Smooth muscle cell (in vitro differentiated cells): Measurements from ENCODE around the gene TAX1BP1. TPM values are rescaled to one million over a fixed set of nuclear protein-coding genes. Genes with fewer than 3 reads are reported as not detected.

Experiments used
- DNase-seq: peaks from one replicate; lab custom pipeline; 2025; ENCODE audit not compliant: unreplicated experiment; lab: John Stamatoyannopoulos, UW
- H2AFZ ChIP-seq: fragments of 200-600 bp; sonication (generic); 2 replicates; pipeline ENCODE4 v1.6.0; 2016; ENCODE audit warnings: antibody characterized with exemption, low read depth, mild to moderate bottlenecking
- H3F3A ChIP-seq: fragments of 200-600 bp; sonication (generic); 2 replicates; pipeline ENCODE4 v1.6.0; 2017; ENCODE audit warnings: antibody characterized with exemption, low read depth
- H3K27ac ChIP-seq: fragments of 200-600 bp; sonication (generic); 2 replicates; pipeline ENCODE4 v1.5.1; 2016; ENCODE audit warnings: low read depth, mild to moderate bottlenecking
- H3K27me3 ChIP-seq: fragments of 200-600 bp; sonication (generic); 2 replicates; pipeline ENCODE4 v1.6.1; 2016; ENCODE audit warnings: low read depth, mild to moderate bottlenecking
- H3K36me3 ChIP-seq: fragments of 200-600 bp; sonication (generic); 2 replicates; pipeline ENCODE4 v1.5.1; 2016; ENCODE audit warnings: low read depth
- H3K4me1 ChIP-seq: fragments of 200-600 bp; sonication (generic); 2 replicates; pipeline ENCODE4 v1.5.1; 2016; ENCODE audit warnings: low read depth
- H3K4me2 ChIP-seq: fragments of 200-600 bp; sonication (generic); 2 replicates; pipeline ENCODE4 v1.6.0; 2016; ENCODE audit warnings: mild to moderate bottlenecking
- H3K4me3 ChIP-seq: fragments of 200-600 bp; sonication (generic); 2 replicates; pipeline ENCODE4 v1.5.1; 2016; ENCODE audit warnings: mild to moderate bottlenecking
- H3K79me2 ChIP-seq: fragments of 200-600 bp; sonication (generic); 2 replicates; pipeline ENCODE4 v1.6.0; 2016; ENCODE audit warnings: low read depth, mild to moderate bottlenecking
- H3K9ac ChIP-seq: fragments of 200-600 bp; sonication (generic); 2 replicates; pipeline ENCODE4 v1.6.0; 2016; ENCODE audit warnings: low read depth
- H3K9me3 ChIP-seq: fragments of 200-600 bp; sonication (generic); replicated peaks from 2 replicates; pipeline ENCODE4 v1.5.1; 2016; ENCODE audit warnings: low read depth
- H4K20me1 ChIP-seq: fragments of 200-600 bp; sonication (generic); 2 replicates; pipeline ENCODE4 v1.6.0; 2016; ENCODE audit warnings: low read depth
- CTCF ChIP-seq: fragments of 200-600 bp; sonication (generic); IDR thresholded peaks from 2 replicates; pipeline ENCODE4 v1.5.1; 2017; ENCODE audit warnings: borderline replicate concordance, mild to moderate bottlenecking, antibody characterized with exemption; ENCODE audit not compliant: insufficient read depth, poor library complexity, severe bottlenecking
- WGBS: methylation state at CpG from one replicate; pipeline ENCODE4 v1.1.7; 2016; ENCODE audit warnings: low lambda C conversion rate; 5-methylcytosine and 5-hydroxymethylcytosine counted together
- polyA plus RNA-seq: library from polyadenylated mRNA; unstranded; fragments of >200 nt; fragmentation: Nextera tagmentation; extraction: Ambion mirVana; gene quantifications from 2 replicates; pipeline ENCODE4 v1.2.1, GENCODE V29; 2016
- total RNA-seq: library from RNA; depleted of rRNA; stranded (reverse); fragments of >200 nt; gene quantifications from 2 replicates; pipeline ENCODE4 v1.2.3, GENCODE V29; 2014

Gene TAX1BP1
- total and polyA plus RNA-seq, 2 experiments from 2014 or later, result 80.4 to 81.6 TPM

DNA sequence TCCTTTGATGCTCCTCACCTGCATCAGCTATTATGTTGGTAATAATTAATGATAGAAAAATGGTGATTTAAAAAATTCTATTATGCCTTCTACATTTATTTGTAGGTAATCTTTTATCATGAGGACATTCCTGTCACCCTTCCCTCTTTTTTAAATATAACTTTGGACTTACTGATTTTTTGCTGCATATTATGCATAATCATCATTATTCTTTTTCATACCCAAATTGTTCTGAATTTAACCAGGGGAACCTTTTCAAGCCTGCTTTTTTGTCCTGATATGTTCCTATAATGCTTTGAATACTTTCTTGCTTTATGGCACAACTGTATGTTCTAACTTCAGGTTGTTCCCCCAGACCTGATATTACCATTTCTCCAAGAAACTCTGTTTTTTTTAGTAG lies 48.5 kb downstream of the TAX1BP1 start:
- Histone ChIP-seq H3F3A (no peaks in the 10 kb centered on the region), H2AFZ (no peak overlapping the region)

GRCh38 chr7:27793780-27794179 lies 53.8 kb downstream of the TAX1BP1 start:
- WGBS, result 41% methylated on average over 1 of the region's 1 CpG
- Histone ChIP-seq H3K27ac (no peak overlapping the region), H3K9me3 (no peaks in the 10 kb centered on the region), H3K4me1 (no peaks in the 10 kb centered on the region), H3K4me2 (no peak overlapping the region), H3K36me3 (peaks cover 23% of the 10 kb centered on the region), H2AFZ (no peak overlapping the region), H3F3A (no peaks in the 10 kb centered on the region), H4K20me1 (peaks cover 5% of the 10 kb centered on the region), H3K27me3 (no peaks in the 10 kb centered on the region), H3K79me2 (peaks cover 29% of the 10 kb centered on the region), H3K4me3 (no peak overlapping the region), H3K9ac (no peak overlapping the region)
- no peak for TF ChIP-seq CTCF
- no peak for DNase-seq

More for the DNA sequence above, 48.5 kb downstream of the TAX1BP1 start:
- no peak for TF ChIP-seq CTCF
- H3K9me3 ChIP-seq, result no peaks in the 10 kb centered on the region
- peaks cover 14% of the 10 kb centered on the region for H3K36me3 ChIP-seq
- peaks cover 17% of the 10 kb centered on the region for H4K20me1 ChIP-seq
- no peak overlapping the region for H3K4me2 ChIP-seq
- H3K27ac ChIP-seq, result no peak overlapping the region
- no peak overlapping the region for H3K9ac ChIP-seq
- no peaks in the 10 kb centered on the region for H3K27me3 ChIP-seq
- H3K4me3 ChIP-seq, result no peak overlapping the region
- H3K79me2 ChIP-seq, result peaks cover 40% of the 10 kb centered on the region
- no peaks in the 10 kb centered on the region for H3K4me1 ChIP-seq
- DNase-seq, result no peak

GRCh38 chr7:27795977-27796376 lies 56.0 kb downstream of the TAX1BP1 start:
- H4K20me1 ChIP-seq, result peaks cover 11% of the 10 kb centered on the region
- no peak overlapping the region for H2AFZ ChIP-seq
- DNase-seq, result no peak
- H3K27ac ChIP-seq, result no peak overlapping the region
- peaks cover 17% of the 10 kb centered on the region for H3K79me2 ChIP-seq
- WGBS, result 90% methylated on average over 1 of the region's 1 CpG
- H3K36me3 ChIP-seq, result peaks cover 21% of the 10 kb centered on the region
- no peaks in the 10 kb centered on the region for H3K27me3 ChIP-seq
- H3K9me3 ChIP-seq, result no peaks in the 10 kb centered on the region
- H3K4me3 ChIP-seq, result no peak overlapping the region
- H3K9ac ChIP-seq, result no peak overlapping the region
- no peaks in the 10 kb centered on the region for H3F3A ChIP-seq
- no peak for TF ChIP-seq CTCF
- no peaks in the 10 kb centered on the region for H3K4me1 ChIP-seq
- no peak overlapping the region for H3K4me2 ChIP-seq

DNA sequence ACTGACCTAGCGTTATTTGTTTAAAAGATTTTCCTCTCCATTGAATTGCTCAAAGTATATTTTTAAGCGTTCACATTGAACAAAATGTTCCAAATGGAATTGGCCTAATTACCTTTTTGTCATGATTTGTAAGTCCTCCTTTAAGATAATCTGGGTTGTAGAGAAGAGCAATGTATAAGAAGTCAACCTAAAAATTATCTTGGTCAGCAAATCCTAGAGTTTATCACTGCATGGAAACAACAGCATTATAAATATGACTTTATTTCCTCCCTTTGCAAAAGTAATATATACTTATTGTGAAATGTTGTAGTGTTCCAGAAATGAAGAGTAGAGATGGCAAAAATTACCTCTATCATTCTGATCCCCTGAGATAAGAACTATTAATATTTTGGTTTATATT lies 59.2 kb downstream of the TAX1BP1 start:
- H4K20me1 ChIP-seq, result peaks cover 11% of the 10 kb centered on the region
- peaks cover 18% of the 10 kb centered on the region for H3K79me2 ChIP-seq
- H3K9me3 ChIP-seq, result no peaks in the 10 kb centered on the region
- no peak for TF ChIP-seq CTCF
- H3K4me1 ChIP-seq, result no peaks in the 10 kb centered on the region
- no peak overlapping the region for H3K4me3 ChIP-seq
- no peak overlapping the region for H3K4me2 ChIP-seq
- H3K36me3 ChIP-seq, result peaks cover 24% of the 10 kb centered on the region
- 95% methylated on average over 2 of the region's 2 CpGs for WGBS
- no peak overlapping the region for H2AFZ ChIP-seq
- no peak overlapping the region for H3K9ac ChIP-seq
- H3F3A ChIP-seq, result no peaks in the 10 kb centered on the region
- no peak overlapping the region for H3K27ac ChIP-seq
- no peaks in the 10 kb centered on the region for H3K27me3 ChIP-seq
- DNase-seq, result no peak
